ENCODE data around the gene PITPNB.

DNA sequence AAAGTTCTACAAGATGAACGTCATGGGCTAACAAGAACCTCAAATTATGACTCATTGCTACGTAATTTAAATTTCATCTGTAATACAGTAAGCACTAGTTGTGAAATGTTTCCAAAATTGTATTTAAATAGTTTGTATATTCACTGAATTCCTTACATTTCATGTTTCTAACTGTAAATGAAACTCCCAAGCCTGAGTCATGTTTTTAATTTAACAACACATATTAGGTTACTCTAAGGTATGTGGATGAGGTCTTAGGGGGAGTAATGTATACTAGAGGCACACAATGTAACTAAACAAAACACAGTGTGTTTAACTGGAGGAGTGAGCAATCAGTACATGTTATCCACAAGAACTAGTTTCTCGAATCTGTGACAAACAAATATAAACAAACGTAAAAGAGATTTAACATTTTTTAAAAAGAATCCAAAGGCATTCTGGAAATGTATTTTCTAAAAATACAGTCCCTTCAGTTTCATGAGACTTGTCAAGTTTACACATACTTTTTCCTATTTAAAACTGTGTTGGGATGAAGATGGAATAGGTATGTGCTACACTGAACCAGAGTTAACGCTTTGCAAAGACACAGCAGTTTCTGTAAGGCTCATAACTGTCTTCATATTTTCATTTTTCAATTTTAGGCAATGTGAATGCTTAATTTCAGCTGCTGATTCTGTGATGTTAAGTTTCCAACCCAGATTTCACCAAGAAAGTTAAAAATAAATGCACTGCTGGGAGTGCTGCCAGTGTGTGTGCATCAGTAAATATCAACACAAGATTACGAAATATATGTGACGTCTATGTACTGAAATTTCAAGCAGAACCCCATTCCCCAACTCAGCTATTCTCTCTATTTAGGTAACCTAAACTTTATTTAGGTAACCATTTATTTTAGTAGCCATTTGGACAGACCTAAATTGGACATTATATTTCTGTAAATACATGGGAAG lies 52.6 kb downstream of the PITPNB start:
- TF ChIP-seq, protein P1, sequence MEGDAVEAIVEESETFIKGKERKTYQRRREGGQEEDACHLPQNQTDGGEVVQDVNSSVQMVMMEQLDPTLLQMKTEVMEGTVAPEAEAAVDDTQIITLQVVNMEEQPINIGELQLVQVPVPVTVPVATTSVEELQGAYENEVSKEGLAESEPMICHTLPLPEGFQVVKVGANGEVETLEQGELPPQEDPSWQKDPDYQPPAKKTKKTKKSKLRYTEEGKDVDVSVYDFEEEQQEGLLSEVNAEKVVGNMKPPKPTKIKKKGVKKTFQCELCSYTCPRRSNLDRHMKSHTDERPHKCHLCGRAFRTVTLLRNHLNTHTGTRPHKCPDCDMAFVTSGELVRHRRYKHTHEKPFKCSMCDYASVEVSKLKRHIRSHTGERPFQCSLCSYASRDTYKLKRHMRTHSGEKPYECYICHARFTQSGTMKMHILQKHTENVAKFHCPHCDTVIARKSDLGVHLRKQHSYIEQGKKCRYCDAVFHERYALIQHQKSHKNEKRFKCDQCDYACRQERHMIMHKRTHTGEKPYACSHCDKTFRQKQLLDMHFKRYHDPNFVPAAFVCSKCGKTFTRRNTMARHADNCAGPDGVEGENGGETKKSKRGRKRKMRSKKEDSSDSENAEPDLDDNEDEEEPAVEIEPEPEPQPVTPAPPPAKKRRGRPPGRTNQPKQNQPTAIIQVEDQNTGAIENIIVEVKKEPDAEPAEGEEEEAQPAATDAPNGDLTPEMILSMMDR (IDR thresholded peaks at IDR 0.05): no peak
- TF ChIP-seq POLR2A (IDR thresholded peaks at IDR 0.05): no peak

All from testis (tissue), 2 donors.